Neuronal stem cell (in vitro differentiated cells): Measurements from ENCODE around the gene MYO10.

ENCODE experiments used
- DNase-seq: peaks from one replicate; pipeline ENCODE4 v3.0.0-alpha.2; 2013; ENCODE audit warnings: low spot score
- H2AFZ ChIP-seq: one replicate; pipeline ENCODE4 v1.6.1; 2013; ENCODE audit warnings: mild to moderate bottlenecking, low read length, inconsistent platforms
- H2AK5ac ChIP-seq: 2 replicates; pipeline ENCODE4 v1.6.1; 2013; ENCODE audit warnings: low read depth, mild to moderate bottlenecking, inconsistent platforms, low read length, moderate library complexity, mixed read lengths
- H2BK120ac ChIP-seq: 2 replicates; pipeline ENCODE4 v1.6.1; 2013; ENCODE audit warnings: low read depth, mild to moderate bottlenecking, inconsistent platforms, low read length, moderate library complexity, mixed read lengths
- H2BK12ac ChIP-seq: one replicate; pipeline ENCODE4 v1.6.1; 2013; ENCODE audit warnings: low read length, inconsistent platforms
- H2BK15ac ChIP-seq: 2 replicates; pipeline ENCODE4 v1.6.1; 2013; ENCODE audit warnings: mild to moderate bottlenecking, low read length, inconsistent platforms, mixed read lengths
- H2BK5ac ChIP-seq: one replicate; pipeline ENCODE4 v1.6.1; 2013; ENCODE audit warnings: inconsistent platforms, mild to moderate bottlenecking, low read length, moderate library complexity
- H3K14ac ChIP-seq: one replicate; pipeline ENCODE4 v1.6.1; 2013; ENCODE audit warnings: low read length, inconsistent platforms
- H3K18ac ChIP-seq: 2 replicates; pipeline ENCODE4 v1.6.1; 2013; ENCODE audit warnings: low read length, inconsistent platforms
- H3K23ac ChIP-seq: 2 replicates; pipeline ENCODE4 v1.6.1; 2013; ENCODE audit warnings: low read depth, mild to moderate bottlenecking, mixed read lengths, low read length, inconsistent platforms; ENCODE audit not compliant: poor library complexity
- H3K27ac ChIP-seq: replicated peaks from 3 replicates; pipeline ENCODE4 v1.5.1; 2013; ENCODE audit warnings: low read length, inconsistent platforms
- H3K27me3 ChIP-seq, 3 experiments: 2 replicates each; pipeline ENCODE4 v1.6.1; 2013; ENCODE audit warnings: low read length in 3 of 3, mild to moderate bottlenecking in 2 of 3, inconsistent platforms in 1 of 3, low read depth in 1 of 3, mixed read lengths in 1 of 3, moderate library complexity in 1 of 3; ENCODE audit not compliant: control insufficient read depth in 3 of 3, insufficient read depth in 3 of 3
- H3K36me3 ChIP-seq, 2 donors: replicated peaks in 1 of 2; 2 replicates each; pipeline ENCODE4 v1.6.1; 2013; ENCODE audit warnings: low read length in 2 of 2; ENCODE audit not compliant: control insufficient read depth in 2 of 2, insufficient read depth in 2 of 2
- H3K4ac ChIP-seq: 2 replicates; pipeline ENCODE4 v1.6.1; 2013; ENCODE audit warnings: inconsistent platforms, mild to moderate bottlenecking, low read length, moderate library complexity
- H3K4me1 ChIP-seq, 2 donors: 1 replicate in 1 of 2; 2 replicates in 1 of 2; pipeline ENCODE4 v1.6.1; 2013; ENCODE audit warnings: low read length in 2 of 2, low read depth in 1 of 2; ENCODE audit not compliant: control insufficient read depth in 2 of 2, insufficient read depth in 1 of 2
- H3K4me2 ChIP-seq: one replicate; pipeline ENCODE4 v1.6.1; 2013; ENCODE audit warnings: mild to moderate bottlenecking, low read length, inconsistent platforms; ENCODE audit not compliant: insufficient read depth, poor library complexity, severe bottlenecking
- H3K4me3 ChIP-seq, 2 donors: 2 replicates each; pipeline ENCODE4 v1.5.1; 2013; ENCODE audit warnings: low read length in 2 of 2, mild to moderate bottlenecking in 2 of 2, inconsistent platforms in 1 of 2, moderate library complexity in 1 of 2
- H3K79me1 ChIP-seq: one replicate; pipeline ENCODE4 v1.6.1; 2013; ENCODE audit warnings: low read depth, mild to moderate bottlenecking, inconsistent platforms, low read length, moderate library complexity
- H3K9ac ChIP-seq: one replicate; pipeline ENCODE4 v1.6.1; 2013; ENCODE audit warnings: mild to moderate bottlenecking, low read depth, low read length, inconsistent platforms; ENCODE audit not compliant: poor library complexity
- H3K9me3 ChIP-seq, 2 donors: replicated peaks in 1 of 2; 2 replicates each; pipeline versions ENCODE3 to v1.6.1; 2013; ENCODE audit warnings: low read length in 2 of 2, mild to moderate bottlenecking in 2 of 2, inconsistent platforms in 1 of 2, low read depth in 1 of 2, mixed read lengths in 1 of 2, moderate library complexity in 1 of 2; ENCODE audit not compliant: control insufficient read depth in 2 of 2, insufficient read depth in 1 of 2
- H4K8ac ChIP-seq: one replicate; pipeline ENCODE4 v1.6.1; 2013; ENCODE audit warnings: low read depth, mild to moderate bottlenecking, inconsistent platforms, low read length, moderate library complexity
- H4K91ac ChIP-seq: one replicate; pipeline ENCODE4 v1.6.1; 2013; ENCODE audit warnings: low read length, low read depth, mild to moderate bottlenecking, inconsistent platforms; ENCODE audit not compliant: poor library complexity
- WGBS, 2 donors: extraction: QIAGEN DNeasy Blood & Tissue Kit; methylation state at CpG; one replicate each; pipeline ENCODE4 v1.1.7; 2013; ENCODE audit warnings: missing lambda C conversion rate in 2 of 2, mixed read lengths in 1 of 2; ENCODE audit not compliant: insufficient read length in 2 of 2, insufficient replicate concordance in 1 of 2; ENCODE audit errors: extremely low coverage in 2 of 2; 5-methylcytosine and 5-hydroxymethylcytosine counted together

MYO10 gene

GRCh38 chr5:16679190-16679589 is 256.9 kb downstream of the MYO10 start:
- no peak overlapping the region for H2BK5ac ChIP-seq
- no peak overlapping the region for H3K27ac ChIP-seq
- H3K79me1 ChIP-seq: peaks cover 3% of the 10 kb centered on the region
- H4K8ac ChIP-seq: no peak overlapping the region
- peaks cover 0 to 3% of the 10 kb centered on the region in 2 donors for H3K9me3 ChIP-seq
- no peak overlapping the region for H3K23ac ChIP-seq
- H2BK120ac ChIP-seq: no peak overlapping the region
- H3K14ac ChIP-seq: no peak overlapping the region
- no peak overlapping the region for H3K4me3 ChIP-seq
- no peak overlapping the region for H2AFZ ChIP-seq
- no peak overlapping the region for H3K18ac ChIP-seq
- H3K9ac ChIP-seq: no peak overlapping the region
- H2BK12ac ChIP-seq: no peak overlapping the region
- no peak overlapping the region for H3K4me2 ChIP-seq
- no peak overlapping the region for H2AK5ac ChIP-seq
- no peak overlapping the region for H2BK15ac ChIP-seq
- H3K4me1 ChIP-seq: no peaks in the 10 kb centered on the region
- H3K4ac ChIP-seq: no peak overlapping the region
- no CpG with 5 or more reads among the region's 9 CpGs for WGBS, 2 donors
- H3K27me3 ChIP-seq: no peaks in the 10 kb centered on the region
- H3K36me3 ChIP-seq: peaks cover 74 to 97% of the 10 kb centered on the region in 2 donors
- no peak overlapping the region for H4K91ac ChIP-seq
- DNase-seq: no peak

GRCh38 chr5:16675806-16676205 is 260.3 kb downstream of the MYO10 start:
- Histone ChIP-seq H3K36me3 (peaks cover 68 to 95% of the 10 kb centered on the region in 2 donors), H3K4ac (no peak overlapping the region), H2BK120ac (no peak overlapping the region), H4K8ac (no peak overlapping the region), H2AK5ac (no peak overlapping the region), H3K4me1 (no peaks in the 10 kb centered on the region), H2BK12ac (no peak overlapping the region), H3K14ac (no peak overlapping the region), H3K4me2 (no peak overlapping the region), H3K9me3 (peaks cover 0 to 3% of the 10 kb centered on the region in 2 donors), H2BK15ac (no peak overlapping the region), H3K79me1 (peaks cover 3% of the 10 kb centered on the region), H2AFZ (no peak overlapping the region), H3K23ac (no peak overlapping the region), H3K4me3 (no peak overlapping the region), H3K27ac (no peak overlapping the region), H2BK5ac (no peak overlapping the region), H4K91ac (no peak overlapping the region), H3K9ac (no peak overlapping the region), H3K27me3 (no peaks in the 10 kb centered on the region), H3K18ac (no peak overlapping the region)
- WGBS, 2 donors: no CpG with 5 or more reads among the region's 9 CpGs
- no peak for DNase-seq

DNA sequence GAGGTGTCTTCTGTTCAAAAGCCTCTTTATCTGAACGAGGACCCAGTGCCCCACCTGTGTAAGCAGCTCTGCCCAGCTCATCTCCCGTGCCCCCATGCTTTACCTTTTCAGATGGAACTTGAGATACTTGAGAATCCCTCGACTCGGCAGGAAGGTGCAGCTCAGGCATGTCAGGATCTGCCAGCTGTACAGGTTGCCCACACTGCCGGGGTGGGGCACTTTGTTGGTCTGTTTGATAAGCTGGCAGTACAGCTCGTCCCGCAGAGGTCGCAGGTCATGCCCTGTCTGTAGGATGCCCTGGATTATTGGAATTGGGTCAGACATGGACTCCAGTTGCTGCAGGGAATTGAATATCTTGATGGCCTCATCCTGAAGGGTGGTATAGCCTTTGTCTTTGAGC is 261.3 kb downstream of the MYO10 start:
- Histone ChIP-seq H3K9ac (no peak overlapping the region), H3K14ac (no peak overlapping the region), H2BK15ac (no peak overlapping the region), H3K4me2 (no peak overlapping the region), H2BK12ac (no peak overlapping the region), H3K9me3 (peaks cover 0 to 3% of the 10 kb centered on the region in 2 donors), H3K4me3 (no peak overlapping the region), H3K27me3 (no peaks in the 10 kb centered on the region), H4K8ac (no peak overlapping the region), H2AFZ (no peak overlapping the region), H2AK5ac (no peak overlapping the region), H2BK120ac (no peak overlapping the region), H3K36me3 (peaks cover 64 to 95% of the 10 kb centered on the region in 2 donors), H3K4me1 (no peaks in the 10 kb centered on the region), H4K91ac (no peak overlapping the region), H3K79me1 (peaks cover 3% of the 10 kb centered on the region), H3K23ac (no peak overlapping the region), H2BK5ac (no peak overlapping the region), H3K27ac (no peak overlapping the region), H3K4ac (no peak overlapping the region), H3K18ac (no peak overlapping the region)
- no CpG with 5 or more reads among the region's 8 CpGs for WGBS, 2 donors
- DNase-seq: no peak

GRCh38 chr5:16673241-16674201 is 262.6 kb downstream of the MYO10 start:
- Histone ChIP-seq H3K9me3 (no peaks in the 10 kb centered on the region), H3K27ac (no peak overlapping the region), H3K4me1 (no peaks in the 10 kb centered on the region), H2BK12ac (no peak overlapping the region), H4K91ac (no peak overlapping the region), H3K14ac (no peak overlapping the region), H2BK15ac (no peak overlapping the region), H2AFZ (no peak overlapping the region), H3K4me3 (no peak overlapping the region), H3K79me1 (no peaks in the 10 kb centered on the region), H3K9ac (no peak overlapping the region), H4K8ac (peak overlapping the region; percentile 78), H2BK5ac (no peak overlapping the region), H2AK5ac (no peak overlapping the region), H3K36me3 (peaks cover 57 to 95% of the 10 kb centered on the region in 2 donors), H3K18ac (no peak overlapping the region), H3K23ac (no peak overlapping the region), H3K27me3 (no peaks in the 10 kb centered on the region), H2BK120ac (no peak overlapping the region), H3K4me2 (no peak overlapping the region), H3K4ac (no peak overlapping the region)
- WGBS, 2 donors: no CpG with 5 or more reads among the region's 18 CpGs
- DNase-seq: no peak
